Heart left ventricle (tissue), 13 donors: ENCODE results near the gene SLC39A9.

Experiments used
- POLR2A ChIP-seq, 2 donors: fragments of 450-650 bp; IDR thresholded peaks; one replicate each; pipeline ENCODE4 v1.6.1; 2017; ENCODE audit warnings: antibody characterized with exemption in 2 of 2, mild to moderate bottlenecking in 2 of 2, moderate library complexity in 2 of 2
- TF ChIP-seq, protein P1 (sequence below), 12 donors: fragments of 200-600 bp; sonication (generic) in 4 of 12; IDR thresholded peaks; one replicate each; pipeline versions ENCODE4 v1.5.0 to v1.8.0; 2018 to 2022; ENCODE audit warnings: antibody characterized with exemption in 12 of 12, mild to moderate bottlenecking in 5 of 12
- donor health status: ischemic (EF 13 %, LVEDD 7.1; RV severe dilation, severe dysfunction).
- donor health status: DM: no; HTN: yes; CAD: no.
- donor health status: DM: no; HTN: no; CAD: no.
- donor health status: ischemic (EF 25% LVEDD 6.9; RV normal size, moderate dysfunction).
- donor health status: ischemic (EF 25% LVEDD 5.7; RV mildly dilated, moderate dysfunction).
- donor health status: ischemic (EF 35%, LVEDD 5.7; RV mildly dilated, moderate dysfunction).
- donor health status: nonischemic (EF 11% LVEDD 7.7; RV severe dilation, severe dysfunction).
- donor health status: DM: yes; HTN: yes; CAD: no.
- donor health status: PGD.
- donor health status: ischemic (EF 29% LVEDD 5.4; RV normal size, mild dysfunction).
- donor health status: nonischemic (EF 23%, LVEDD 6.1; RV moderate dilation, normal function).

- TF ChIP-seq POLR2A (IDR thresholded peaks at IDR 0.05) = no peak
- TF ChIP-seq, protein P1, sequence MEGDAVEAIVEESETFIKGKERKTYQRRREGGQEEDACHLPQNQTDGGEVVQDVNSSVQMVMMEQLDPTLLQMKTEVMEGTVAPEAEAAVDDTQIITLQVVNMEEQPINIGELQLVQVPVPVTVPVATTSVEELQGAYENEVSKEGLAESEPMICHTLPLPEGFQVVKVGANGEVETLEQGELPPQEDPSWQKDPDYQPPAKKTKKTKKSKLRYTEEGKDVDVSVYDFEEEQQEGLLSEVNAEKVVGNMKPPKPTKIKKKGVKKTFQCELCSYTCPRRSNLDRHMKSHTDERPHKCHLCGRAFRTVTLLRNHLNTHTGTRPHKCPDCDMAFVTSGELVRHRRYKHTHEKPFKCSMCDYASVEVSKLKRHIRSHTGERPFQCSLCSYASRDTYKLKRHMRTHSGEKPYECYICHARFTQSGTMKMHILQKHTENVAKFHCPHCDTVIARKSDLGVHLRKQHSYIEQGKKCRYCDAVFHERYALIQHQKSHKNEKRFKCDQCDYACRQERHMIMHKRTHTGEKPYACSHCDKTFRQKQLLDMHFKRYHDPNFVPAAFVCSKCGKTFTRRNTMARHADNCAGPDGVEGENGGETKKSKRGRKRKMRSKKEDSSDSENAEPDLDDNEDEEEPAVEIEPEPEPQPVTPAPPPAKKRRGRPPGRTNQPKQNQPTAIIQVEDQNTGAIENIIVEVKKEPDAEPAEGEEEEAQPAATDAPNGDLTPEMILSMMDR (IDR thresholded peaks at IDR 0.05) = no peak
Measured at GRCh38 chr14:69378274-69378673, 20.2 kb upstream of the SLC39A9 start.
